Myocyte (in vitro differentiated cells): ENCODE measurements around the gene PTPN13. TPM values are rescaled to one million over a fixed set of nuclear protein-coding genes. Genes with fewer than 3 reads are reported as not detected.
A peak's percentile ranks its signal among the peaks of the same experiment; 100 is the strongest.

Experiments used
- DNase-seq: peaks from one replicate; pipeline ENCODE4 v3.0.0-alpha.2; 2012; ENCODE audit warnings: low read depth
- total RNA-seq: library from RNA; depleted of rRNA; stranded (reverse); fragments of >200 nt; gene quantifications from 2 replicates; pipeline ENCODE4 v1.2.3, GENCODE V29; 2014

Gene PTPN13
- total RNA-seq, 1 donor from 2014 or later = 0.05 TPM

DNA sequence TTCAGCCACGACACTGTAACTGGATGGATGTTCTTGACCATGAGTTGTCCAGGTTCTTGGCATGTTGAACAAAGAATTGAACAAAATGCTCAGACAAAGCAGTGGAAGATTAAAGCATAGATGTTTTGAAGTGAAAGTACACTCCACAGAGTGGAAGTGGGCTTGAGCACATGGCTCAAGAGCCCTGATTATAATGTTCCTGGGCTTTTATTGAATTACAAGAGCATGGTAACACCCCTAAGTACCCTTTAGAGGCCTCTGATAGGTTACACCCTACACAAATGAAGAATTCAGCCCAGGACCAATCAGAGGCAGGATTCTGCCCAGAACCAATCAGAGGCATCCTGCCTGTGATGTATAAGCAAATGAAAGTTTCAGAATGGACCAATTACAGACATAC lies 221.5 kb downstream of the PTPN13 start:
- DNase-seq = no peak

DNA sequence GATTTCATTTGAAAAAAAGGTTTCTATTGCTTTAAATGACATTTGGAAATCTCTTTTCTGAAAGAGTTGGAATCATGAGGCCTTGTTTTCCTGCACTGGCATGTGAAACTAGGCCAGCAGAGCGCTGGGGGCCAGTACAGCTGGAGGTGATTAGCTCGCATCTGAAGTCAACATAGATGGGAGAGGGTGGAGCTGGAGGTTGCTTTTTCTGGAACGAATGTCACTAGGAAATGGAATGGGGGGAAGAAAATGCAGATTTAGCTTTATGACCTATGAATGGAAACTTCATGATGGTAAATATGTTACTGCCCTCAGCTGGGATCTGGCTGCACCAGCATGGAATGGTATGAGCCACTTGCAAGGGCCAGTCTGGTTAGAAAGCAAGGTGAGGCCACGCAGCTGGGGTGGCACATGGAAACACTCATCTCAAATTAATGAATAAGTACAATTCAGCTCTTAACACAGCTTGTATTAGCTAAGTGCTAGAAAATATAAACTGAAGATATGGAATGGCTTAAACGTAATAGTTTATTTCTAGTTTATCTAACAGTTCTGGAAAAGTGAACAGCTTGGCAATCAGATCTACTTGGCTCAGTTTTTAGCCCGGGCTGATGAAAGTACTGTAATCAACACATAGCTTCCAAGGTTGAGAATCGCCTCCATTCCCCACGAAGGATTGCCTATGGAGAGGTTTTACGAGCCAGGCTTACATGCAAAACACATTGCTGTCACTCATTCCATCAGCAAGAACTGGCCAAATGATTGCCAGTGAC lies 222.6 kb downstream of the PTPN13 start:
- DNase-seq = no peak

- DNase-seq = no peak
Observed at GRCh38 chr4:86818211-86818610, 224.1 kb downstream of the PTPN13 start.

DNA sequence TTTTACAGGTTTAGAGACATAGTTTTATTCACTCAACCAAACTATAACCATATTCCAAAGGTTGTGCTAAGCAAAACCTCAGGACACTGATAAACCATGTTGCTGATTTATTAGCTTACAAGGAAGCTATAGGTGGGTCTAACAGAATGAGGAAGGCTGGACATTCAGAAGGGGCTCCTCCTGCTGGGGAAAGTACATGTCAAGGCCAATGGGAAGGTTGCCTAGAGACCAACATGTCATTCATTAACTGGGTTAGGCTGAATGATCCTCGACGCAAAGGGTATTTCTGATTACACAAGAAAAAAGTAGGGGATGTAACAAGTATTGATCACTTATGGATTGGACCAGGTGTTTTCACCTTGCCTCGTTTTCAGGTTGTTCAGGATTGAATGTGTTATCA lies 224.7 kb downstream of the PTPN13 start:
- no peak for DNase-seq

GRCh38 chr4:86819561-86819960 lies 225.4 kb downstream of the PTPN13 start:
- no peak for DNase-seq

DNA sequence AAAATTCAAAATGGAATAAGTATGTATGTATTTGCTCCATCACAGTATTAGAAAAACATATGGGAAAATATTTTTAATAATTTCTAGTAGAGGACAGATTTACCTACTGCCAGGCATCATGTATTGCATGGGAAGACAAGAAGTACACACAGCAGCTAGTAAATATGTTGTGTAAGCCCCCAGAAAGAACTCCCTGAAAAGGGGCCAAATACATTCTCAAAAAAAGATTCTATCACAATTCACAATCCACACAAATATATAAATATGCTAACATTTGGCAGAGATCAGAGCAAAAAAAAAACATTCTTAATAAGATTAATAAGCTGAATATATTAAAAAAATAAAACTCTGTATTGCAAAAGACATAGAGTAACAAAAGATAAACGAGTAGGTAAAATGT lies 227.0 kb downstream of the PTPN13 start:
- DNase-seq = no peak

DNA sequence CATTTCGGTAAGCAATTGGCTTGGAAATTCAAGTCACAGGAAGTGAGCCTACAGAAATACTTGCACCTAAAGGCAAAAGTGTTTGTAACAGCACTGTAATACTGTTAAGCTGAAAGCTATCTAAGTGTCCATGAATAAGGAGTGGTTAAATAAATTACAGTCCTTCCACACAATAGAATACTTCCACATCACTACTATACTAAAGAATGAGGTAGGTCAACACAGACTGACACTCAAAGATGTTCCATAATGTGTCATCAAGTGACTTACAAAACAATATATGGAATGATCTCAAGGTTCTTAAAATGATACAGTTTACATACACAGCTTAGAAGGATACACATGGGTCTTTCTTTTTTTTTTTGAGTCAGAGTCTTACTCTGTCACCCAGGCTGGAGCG lies 228.0 kb downstream of the PTPN13 start:
- no peak for DNase-seq

GRCh38 chr4:86825511-86825910 lies 231.4 kb downstream of the PTPN13 start:
- no peak for DNase-seq

- DNase-seq = peak; percentile 51
Observed at GRCh38 chr4:86831262-86832130, 237.4 kb downstream of the PTPN13 start.

GRCh38 chr4:86833615-86834014 lies 239.5 kb downstream of the PTPN13 start:
- no peak for DNase-seq

DNA sequence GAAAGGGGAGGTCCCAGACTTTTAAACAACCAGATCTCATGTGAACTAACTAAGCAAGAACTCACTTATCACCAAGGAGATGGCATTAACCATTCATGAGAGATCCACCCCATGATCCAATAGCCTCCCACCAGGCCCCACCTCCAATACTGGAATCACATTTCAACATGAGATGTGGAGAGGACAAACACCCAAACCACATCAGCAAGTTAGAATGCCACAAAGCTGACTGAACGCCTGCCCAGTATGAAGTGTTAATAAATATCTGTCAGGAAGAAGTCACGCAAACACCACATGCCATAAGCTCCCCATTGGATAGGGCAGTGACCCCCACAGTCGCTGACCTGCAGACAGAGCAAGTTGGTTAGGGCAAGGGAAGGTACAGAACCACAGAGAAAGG lies 240.8 kb downstream of the PTPN13 start:
- peak; percentile 48 for DNase-seq

DNA sequence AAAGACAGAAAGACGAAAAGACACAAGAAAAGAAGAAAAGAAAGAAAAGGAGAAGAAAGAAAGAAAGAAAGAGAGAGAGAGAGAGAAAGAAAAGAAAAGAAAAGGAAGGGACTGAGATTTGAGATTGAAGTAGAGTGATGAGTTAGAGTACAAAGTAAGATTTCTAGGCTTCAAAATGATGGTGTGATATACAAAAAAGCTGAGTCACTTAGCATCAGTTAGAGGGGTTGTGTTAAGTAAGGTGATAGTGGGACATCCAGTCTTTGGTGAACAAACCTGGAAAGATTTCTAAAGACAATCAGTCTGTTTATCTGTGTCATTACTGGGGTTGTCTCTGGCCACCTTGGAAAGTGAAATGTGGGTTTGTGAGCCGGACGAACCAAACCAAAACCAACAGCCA lies 241.6 kb downstream of the PTPN13 start:
- DNase-seq = no peak

GRCh38 chr4:86837691-86838503 lies 243.8 kb downstream of the PTPN13 start:
- DNase-seq = no peak

- no peak for DNase-seq
Observed at GRCh38 chr4:86840858-86841257, 246.7 kb downstream of the PTPN13 start.

DNA sequence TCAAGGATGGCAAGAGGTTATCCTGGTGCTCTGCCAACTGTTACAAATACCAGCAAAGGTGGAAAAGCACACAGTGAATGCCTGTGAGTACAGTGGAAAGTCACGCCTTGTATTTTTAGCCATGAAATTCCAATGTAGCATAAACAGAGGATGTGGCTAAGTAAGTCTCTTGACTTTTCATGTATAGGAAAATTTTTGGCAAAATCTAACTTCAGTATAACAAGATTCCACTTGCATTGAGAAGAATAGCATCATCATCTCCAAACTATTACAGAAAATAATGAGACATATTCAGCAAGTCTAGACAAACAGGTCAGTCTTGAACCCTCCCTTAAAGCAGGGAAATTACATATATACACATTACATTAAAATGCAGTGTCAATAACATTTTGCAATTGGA lies 247.2 kb downstream of the PTPN13 start:
- DNase-seq = no peak

GRCh38 chr4:86845593-86845992 lies 251.5 kb downstream of the PTPN13 start:
- DNase-seq = no peak

DNA sequence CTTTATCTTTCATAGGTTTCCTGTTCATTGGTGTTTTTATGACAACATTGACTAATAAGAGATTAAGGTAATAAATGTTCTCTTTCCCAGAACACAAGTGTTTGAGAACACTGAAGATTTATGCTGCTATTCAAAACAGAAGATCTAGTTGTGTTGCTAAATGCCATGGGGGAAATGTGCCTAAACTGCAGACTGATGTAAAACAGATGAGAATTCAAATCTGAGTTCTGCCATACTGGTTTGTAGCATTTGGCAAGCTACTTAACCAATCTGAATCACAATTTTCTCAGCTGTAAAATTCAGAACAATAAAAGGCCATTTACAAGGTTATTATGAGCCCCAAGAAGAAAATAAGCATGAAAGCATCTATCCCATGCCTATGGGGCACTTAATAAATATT lies 252.8 kb downstream of the PTPN13 start:
- DNase-seq = no peak

DNA sequence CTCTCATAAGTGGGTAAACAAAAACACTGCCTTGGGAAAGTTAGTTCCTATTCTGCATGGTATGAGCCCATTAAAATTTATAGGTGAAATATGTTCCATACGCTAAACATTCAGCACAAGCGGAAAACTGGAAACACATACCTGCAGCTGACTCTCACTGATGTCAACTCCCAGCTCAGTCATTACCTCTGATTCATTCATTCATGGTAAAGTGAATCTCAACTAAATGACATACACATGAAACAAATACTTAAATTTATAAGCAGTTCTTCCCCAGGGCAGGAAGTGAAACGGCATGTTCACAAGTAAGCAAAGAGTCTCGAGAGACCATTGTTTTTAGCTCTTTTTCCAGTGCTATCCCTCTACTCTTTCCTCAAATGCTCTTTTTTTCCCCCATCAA lies 253.5 kb downstream of the PTPN13 start:
- no peak for DNase-seq

- DNase-seq = peak; percentile 12
Observed at GRCh38 chr4:86848136-86848535, 254.0 kb downstream of the PTPN13 start.

DNA sequence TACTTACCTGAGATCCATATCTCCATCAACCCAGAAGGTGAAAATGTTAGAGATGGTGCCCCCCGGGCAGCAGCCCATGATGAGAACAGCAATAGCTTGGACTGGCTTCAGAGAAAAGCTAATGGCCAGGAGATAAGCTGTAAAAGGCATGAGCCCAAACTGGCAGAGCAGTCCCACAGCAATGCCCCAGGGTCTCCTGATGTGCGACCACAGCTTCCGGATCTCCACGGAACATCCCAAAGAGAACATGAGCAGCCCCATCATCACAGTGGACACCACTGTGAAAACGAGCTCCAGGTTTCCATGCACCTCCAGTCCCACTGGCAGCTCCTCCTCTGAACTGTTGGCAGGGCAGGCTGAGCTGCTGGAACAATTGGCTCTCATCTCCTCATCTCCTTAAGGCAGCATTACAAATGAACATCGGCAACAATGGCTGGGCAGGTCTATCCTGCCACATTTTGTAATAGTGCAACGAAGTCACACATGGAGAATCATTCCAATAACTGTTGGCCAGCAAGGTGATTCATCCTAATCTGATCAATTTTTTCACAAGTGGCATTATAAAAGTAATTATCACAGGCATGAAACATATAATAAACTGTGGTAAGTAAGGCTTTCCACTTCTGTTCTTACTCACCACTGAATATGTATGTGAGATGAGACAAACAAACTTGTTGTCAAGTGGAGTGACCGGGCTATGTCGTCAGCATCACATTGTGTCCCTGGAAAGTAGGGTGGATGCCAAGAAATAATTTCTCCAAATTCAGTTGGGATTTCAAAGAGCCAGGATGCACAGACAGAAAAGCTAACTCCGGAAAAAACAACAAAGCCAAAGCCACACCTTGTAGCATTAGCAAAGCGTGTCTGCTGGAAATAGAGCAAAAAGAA lies 254.9 kb downstream of the PTPN13 start, which contains the start of gene SLC10A6:
Gene SLC10A6, minus strand, starts transcription at position 653 of the 888 bp plus-strand sequence. Its CDS starts 269 bp downstream, at position 384.
- DNase-seq = no peak
